Uterus (tissue), 4 donors: ENCODE data around the gene TNNI2. TPM values are rescaled to one million over a fixed set of nuclear protein-coding genes. Genes with fewer than 3 reads are reported as not detected.
A peak's percentile ranks its signal among the peaks of the same experiment; 100 is the strongest.

Experiments used
- DNase-seq, 2 donors: peaks; one replicate each; pipeline ENCODE4 v3.0.0-alpha.2; 2019 to 2020
- H3K27ac ChIP-seq, 2 donors: fragments of 200-600 bp; sonication (generic); 1 replicate in 1 of 2; 2 replicates in 1 of 2; pipeline ENCODE4 v1.5.1; 2016 to 2018
- H3K27me3 ChIP-seq, 2 donors: fragments of 200-600 bp; sonication (generic); one replicate each; pipeline ENCODE4 v1.5.1; 2018 to 2019; ENCODE audit warnings: control low read depth in 1 of 2
- H3K36me3 ChIP-seq, 2 donors: fragments of 200-600 bp; sonication (generic); one replicate each; pipeline ENCODE4 v1.5.1; 2019; ENCODE audit warnings: control low read depth in 1 of 2
- H3K4me1 ChIP-seq, 2 donors: fragments of 200-600 bp; sonication (generic); one replicate each; pipeline ENCODE4 v1.5.1; 2018 to 2019; ENCODE audit warnings: control low read depth in 1 of 2
- H3K4me3 ChIP-seq, 2 donors: fragments of 200-600 bp; sonication (generic); 1 replicate in 1 of 2; 2 replicates in 1 of 2; pipeline ENCODE4 v1.5.1; 2018 to 2019; ENCODE audit warnings: mild to moderate bottlenecking in 1 of 2
- H3K9me3 ChIP-seq, 2 donors: fragments of 200-600 bp; sonication (generic); one replicate each; pipeline ENCODE4 v1.5.1; 2019; ENCODE audit warnings: control low read depth in 1 of 2
- CTCF ChIP-seq, 4 experiments: fragments of 200-600 bp in 2 of 4; fragments of 450-650 bp in 2 of 4; sonication (generic) in 2 of 4; IDR thresholded peaks; one replicate each; pipeline ENCODE4 v1.5.1; 2016 to 2019; ENCODE audit warnings: antibody characterized with exemption in 4 of 4, mild to moderate bottlenecking in 2 of 4, moderate library complexity in 1 of 4
- POLR2A ChIP-seq, 2 donors: fragments of 450-650 bp; IDR thresholded peaks; one replicate each; pipeline ENCODE4 v1.6.1; 2016; ENCODE audit warnings: antibody characterized with exemption in 2 of 2, mild to moderate bottlenecking in 1 of 2, moderate library complexity in 1 of 2
- intact Hi-C: fragments of 100-400 bp; cut with DNase I; formaldehyde crosslinking; loops from one replicate; pipeline ENCODE4 v1.15.1; 2023; ENCODE audit warnings: low total_unique reads
- total RNA-seq, 4 donors: library from RNA; depleted of rRNA in 3 of 4; stranded (reverse); fragments of >200 nt in 3 of 4; gene quantifications; one replicate each; pipeline versions ENCODE4 v1.1.0 to v1.2.4, GENCODE V29; 2014 to 2023
- donor health status: DM: yes; HTN: yes; CAD: no.

Gene TNNI2
- total RNA-seq, 4 donors from 2014 or later, result 0.95 to 1.5 TPM; not detected in 2

GRCh38 chr11:1878137-1879031, 39.6 kb downstream of the TNNI2 start:
- H3K4me3 ChIP-seq, result no peak overlapping the region
- TF ChIP-seq POLR2A (IDR thresholded peaks at IDR 0.05), result no peak
- no peak for TF ChIP-seq CTCF (IDR thresholded peaks at IDR 0.05)
- H3K36me3 ChIP-seq, result no peaks in the 10 kb centered on the region
- H3K4me1 ChIP-seq, result peaks cover 0 to 28% of the 10 kb centered on the region in 2 donors
- H3K27ac ChIP-seq, result peak overlapping the region; percentile 86 to 89
- intact Hi-C loops, result no loop called here
- peak; percentile 55 to 72 for DNase-seq
- no peaks in the 10 kb centered on the region for H3K9me3 ChIP-seq
- no peaks in the 10 kb centered on the region for H3K27me3 ChIP-seq

GRCh38 chr11:1879342-1879940, 40.7 kb downstream of the TNNI2 start:
- intact Hi-C loops, result no loop called here
- TF ChIP-seq CTCF (IDR thresholded peaks at IDR 0.05) (no peak), POLR2A (IDR thresholded peaks at IDR 0.05) (no peak)
- Histone ChIP-seq H3K9me3 (no peaks in the 10 kb centered on the region), H3K36me3 (no peaks in the 10 kb centered on the region), H3K4me1 (peaks cover 0 to 28% of the 10 kb centered on the region in 2 donors), H3K27ac (peak overlapping the region; percentile 86 to 89), H3K4me3 (no peak overlapping the region), H3K27me3 (no peaks in the 10 kb centered on the region)
- peak; percentile 15 to 26 for DNase-seq

- Histone ChIP-seq H3K27ac (peak overlapping the region; percentile 86 to 89), H3K36me3 (no peaks in the 10 kb centered on the region), H3K4me1 (peaks cover 0 to 28% of the 10 kb centered on the region in 2 donors), H3K9me3 (no peaks in the 10 kb centered on the region), H3K4me3 (no peak overlapping the region), H3K27me3 (no peaks in the 10 kb centered on the region)
- TF ChIP-seq CTCF (IDR thresholded peaks at IDR 0.05) (no peak), POLR2A (IDR thresholded peaks at IDR 0.05) (no peak)
- intact Hi-C loops, result loop anchor here (5.0 kb wide), 1 partner anchor 277 kb away; no protein-coding TSS in a partner anchor
- DNase-seq, result peak; percentile 77 to 84
These were observed 41.4 kb downstream of the TNNI2 start for GRCh38 chr11:1879941-1880720.

- Histone ChIP-seq H3K27ac (peak overlapping the region; percentile 86 to 89), H3K9me3 (no peaks in the 10 kb centered on the region), H3K4me1 (peaks cover 0 to 28% of the 10 kb centered on the region in 2 donors), H3K36me3 (no peaks in the 10 kb centered on the region), H3K4me3 (no peak overlapping the region), H3K27me3 (no peaks in the 10 kb centered on the region)
- peak; percentile 14 to 19 for DNase-seq
- TF ChIP-seq POLR2A (IDR thresholded peaks at IDR 0.05) (no peak), CTCF (IDR thresholded peaks at IDR 0.05) (no peak)
- intact Hi-C loops, result loop anchor here (5.0 kb wide), 1 partner anchor 276 kb away; no protein-coding TSS in a partner anchor
These were observed 42.1 kb downstream of the TNNI2 start for GRCh38 chr11:1880746-1881441.
